SK-N-SH treated with all-trans-retinoic acid at 6 μM for 48 hours (cell line): ENCODE measurements around the gene CHST8.

Experiments used
- ATAC-seq: fragments of 200-7000 bp; cut with Tn5 transposase; 3 replicates; pipeline ENCODE4 v1.9.1; 2020; ENCODE audit warnings: mild to moderate bottlenecking, moderate library complexity
- ARNTL ChIP-seq: fragments of 450-650 bp; formaldehyde crosslinking; IDR thresholded peaks from 2 replicates; pipeline ENCODE4 v1.5.0; 2020; ENCODE audit warnings: low read depth, mild to moderate bottlenecking, moderate library complexity, borderline replicate concordance
- BACH2 ChIP-seq: fragments of 250-450 bp; sonication (Bioruptor Pico); IDR thresholded peaks from 2 replicates; pipeline ENCODE4 v1.9.0; 2021; ENCODE audit warnings: mild to moderate bottlenecking, borderline replicate concordance
- CSDC2 ChIP-seq: fragments of 250-450 bp; sonication (Bioruptor Pico); IDR thresholded peaks from 2 replicates; pipeline ENCODE4 v1.5.0; 2020; ENCODE audit warnings: mild to moderate bottlenecking, moderate library complexity
- GLIS3 ChIP-seq: fragments of 250-450 bp; sonication (Bioruptor Pico); IDR thresholded peaks from 2 replicates; pipeline ENCODE4 v1.5.0; 2020; ENCODE audit warnings: mild to moderate bottlenecking, moderate library complexity
- ISL1 ChIP-seq: fragments of 250-450 bp; sonication (Bioruptor Pico); IDR thresholded peaks from 2 replicates; pipeline ENCODE4 v2.1.2; 2022; ENCODE audit warnings: mild to moderate bottlenecking, moderate library complexity
- OSR1 ChIP-seq: fragments of 250-450 bp; sonication (Bioruptor Pico); IDR thresholded peaks from 2 replicates; pipeline ENCODE4 v1.8.0; 2022; ENCODE audit warnings: moderate library complexity, mild to moderate bottlenecking, inconsistent platforms
- RARB ChIP-seq: fragments of 250-450 bp; sonication (Bioruptor Pico); IDR thresholded peaks from 2 replicates; pipeline ENCODE4 v1.8.0; 2021; ENCODE audit warnings: mild to moderate bottlenecking, moderate library complexity
- SNAI2 ChIP-seq: fragments of 250-450 bp; sonication (Bioruptor Pico); IDR thresholded peaks from 2 replicates; pipeline ENCODE4 v1.5.0; 2020; ENCODE audit warnings: mild to moderate bottlenecking, moderate library complexity
- TCF4 ChIP-seq: fragments of 250-450 bp; sonication (Bioruptor Pico); IDR thresholded peaks from 2 replicates; pipeline ENCODE4 v1.8.0; 2021; ENCODE audit warnings: mild to moderate bottlenecking, moderate library complexity, borderline replicate concordance
- ZFP3 ChIP-seq: fragments of 250-450 bp; sonication (Bioruptor Pico); IDR thresholded peaks from 2 replicates; pipeline ENCODE4 v1.5.0; 2020; ENCODE audit warnings: mild to moderate bottlenecking, moderate library complexity
- ZFP30 ChIP-seq: fragments of 450-650 bp; formaldehyde crosslinking; IDR thresholded peaks from 2 replicates; pipeline ENCODE4 v1.5.0; 2022; ENCODE audit warnings: mild to moderate bottlenecking, moderate library complexity
- ZNF565 ChIP-seq: fragments of 450-650 bp; formaldehyde crosslinking; conservative IDR thresholded peaks from 2 replicates; pipeline ENCODE4 v1.5.0; 2020; ENCODE audit warnings: low read depth, mild to moderate bottlenecking, moderate library complexity
- ZNF70 ChIP-seq: fragments of 450-650 bp; formaldehyde crosslinking; IDR thresholded peaks from 2 replicates; pipeline ENCODE4 v1.5.0; 2020; ENCODE audit warnings: mild to moderate bottlenecking, moderate library complexity
- ZNF8 ChIP-seq: fragments of 450-650 bp; formaldehyde crosslinking; IDR thresholded peaks from 2 replicates; pipeline ENCODE4 v1.5.0; 2020; ENCODE audit warnings: mild to moderate bottlenecking, moderate library complexity
- TF ChIP-seq, protein P1 (sequence below): fragments of 250-450 bp; sonication (Bioruptor Pico); IDR thresholded peaks from 2 replicates; pipeline ENCODE4 v1.5.1; 2021; ENCODE audit warnings: mild to moderate bottlenecking, moderate library complexity
- TF ChIP-seq, protein P2 (sequence below): fragments of 250-450 bp; sonication (Bioruptor Pico); IDR thresholded peaks from 2 replicates; pipeline ENCODE4 v1.5.0; 2020; ENCODE audit warnings: mild to moderate bottlenecking, moderate library complexity
- TF ChIP-seq, protein P3 (sequence below): fragments of 250-450 bp; sonication (Bioruptor Pico); IDR thresholded peaks from 2 replicates; pipeline ENCODE4 v1.5.1; 2020; ENCODE audit warnings: low read depth, mild to moderate bottlenecking, moderate library complexity
- TF ChIP-seq, protein P4 (sequence below): fragments of 250-450 bp; sonication (Bioruptor Pico); IDR thresholded peaks from 2 replicates; pipeline ENCODE4 v1.8.0; 2021; ENCODE audit warnings: low read depth, mild to moderate bottlenecking, moderate library complexity, borderline replicate concordance

CHST8 gene

DNA sequence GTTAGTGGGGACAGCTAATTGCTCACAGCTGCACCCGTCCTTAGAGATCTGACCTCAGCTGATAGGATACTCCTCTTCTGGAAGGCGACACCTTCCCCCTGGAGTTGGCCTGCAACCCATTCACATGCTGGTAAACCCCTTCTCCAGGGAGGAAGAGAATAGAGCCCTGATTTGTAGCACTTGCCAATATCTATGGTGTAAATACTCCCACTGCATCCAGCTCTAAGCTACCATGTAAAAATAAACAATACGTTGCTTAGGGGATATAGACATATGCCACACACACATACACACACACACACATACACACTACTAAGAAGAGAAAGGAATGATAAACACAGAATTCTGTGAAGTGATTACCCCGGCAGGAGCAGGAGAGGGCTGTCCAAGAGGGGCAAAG, 125.5 kb downstream of the CHST8 start:
- no peak for ATAC-seq

DNA sequence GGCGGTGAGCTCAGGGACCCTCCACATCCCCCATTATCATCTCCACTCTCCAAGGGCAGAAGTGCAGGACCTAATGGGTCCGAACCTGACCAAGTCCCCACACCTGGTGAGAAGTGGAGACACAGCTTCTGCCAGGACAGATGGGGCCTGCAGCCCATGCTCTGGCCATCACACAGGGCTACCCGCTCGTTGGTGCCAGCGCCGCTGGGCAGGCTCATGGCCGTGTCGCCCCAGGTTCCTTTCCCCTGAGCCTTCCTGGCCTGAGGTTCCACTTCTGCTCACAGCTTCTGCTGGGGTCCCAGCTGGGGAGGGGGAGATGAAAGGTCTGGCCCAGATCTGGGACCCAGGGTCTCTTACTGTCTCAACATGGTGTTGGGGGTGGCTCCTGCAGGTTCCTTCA, 126.5 kb downstream of the CHST8 start:
- ATAC-seq: no peak
- TF ChIP-seq ISL1 (CRISPR knock-in tag) (no peak), BACH2 (CRISPR knock-in tag) (no peak), RARB (CRISPR knock-in tag) (no peak), GLIS3 (CRISPR knock-in tag) (no peak)
- TF ChIP-seq, protein P1, sequence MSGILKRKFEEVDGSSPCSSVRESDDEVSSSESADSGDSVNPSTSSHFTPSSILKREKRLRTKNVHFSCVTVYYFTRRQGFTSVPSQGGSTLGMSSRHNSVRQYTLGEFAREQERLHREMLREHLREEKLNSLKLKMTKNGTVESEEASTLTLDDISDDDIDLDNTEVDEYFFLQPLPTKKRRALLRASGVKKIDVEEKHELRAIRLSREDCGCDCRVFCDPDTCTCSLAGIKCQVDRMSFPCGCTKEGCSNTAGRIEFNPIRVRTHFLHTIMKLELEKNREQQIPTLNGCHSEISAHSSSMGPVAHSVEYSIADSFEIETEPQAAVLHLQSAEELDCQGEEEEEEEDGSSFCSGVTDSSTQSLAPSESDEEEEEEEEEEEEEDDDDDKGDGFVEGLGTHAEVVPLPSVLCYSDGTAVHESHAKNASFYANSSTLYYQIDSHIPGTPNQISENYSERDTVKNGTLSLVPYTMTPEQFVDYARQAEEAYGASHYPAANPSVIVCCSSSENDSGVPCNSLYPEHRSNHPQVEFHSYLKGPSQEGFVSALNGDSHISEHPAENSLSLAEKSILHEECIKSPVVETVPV (CRISPR knock-in tag): no peak

More for the DNA sequence above, 125.5 kb downstream of the CHST8 start:
- no peak for TF ChIP-seq CSDC2 (CRISPR knock-in tag)
- TF ChIP-seq, protein P2, sequence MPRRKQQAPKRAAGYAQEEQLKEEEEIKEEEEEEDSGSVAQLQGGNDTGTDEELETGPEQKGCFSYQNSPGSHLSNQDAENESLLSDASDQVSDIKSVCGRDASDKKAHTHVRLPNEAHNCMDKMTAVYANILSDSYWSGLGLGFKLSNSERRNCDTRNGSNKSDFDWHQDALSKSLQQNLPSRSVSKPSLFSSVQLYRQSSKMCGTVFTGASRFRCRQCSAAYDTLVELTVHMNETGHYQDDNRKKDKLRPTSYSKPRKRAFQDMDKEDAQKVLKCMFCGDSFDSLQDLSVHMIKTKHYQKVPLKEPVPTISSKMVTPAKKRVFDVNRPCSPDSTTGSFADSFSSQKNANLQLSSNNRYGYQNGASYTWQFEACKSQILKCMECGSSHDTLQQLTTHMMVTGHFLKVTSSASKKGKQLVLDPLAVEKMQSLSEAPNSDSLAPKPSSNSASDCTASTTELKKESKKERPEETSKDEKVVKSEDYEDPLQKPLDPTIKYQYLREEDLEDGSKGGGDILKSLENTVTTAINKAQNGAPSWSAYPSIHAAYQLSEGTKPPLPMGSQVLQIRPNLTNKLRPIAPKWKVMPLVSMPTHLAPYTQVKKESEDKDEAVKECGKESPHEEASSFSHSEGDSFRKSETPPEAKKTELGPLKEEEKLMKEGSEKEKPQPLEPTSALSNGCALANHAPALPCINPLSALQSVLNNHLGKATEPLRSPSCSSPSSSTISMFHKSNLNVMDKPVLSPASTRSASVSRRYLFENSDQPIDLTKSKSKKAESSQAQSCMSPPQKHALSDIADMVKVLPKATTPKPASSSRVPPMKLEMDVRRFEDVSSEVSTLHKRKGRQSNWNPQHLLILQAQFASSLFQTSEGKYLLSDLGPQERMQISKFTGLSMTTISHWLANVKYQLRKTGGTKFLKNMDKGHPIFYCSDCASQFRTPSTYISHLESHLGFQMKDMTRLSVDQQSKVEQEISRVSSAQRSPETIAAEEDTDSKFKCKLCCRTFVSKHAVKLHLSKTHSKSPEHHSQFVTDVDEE (CRISPR knock-in tag): no peak
- TF ChIP-seq ZNF8 (CRISPR knock-in tag): no peak
- TF ChIP-seq SNAI2 (CRISPR knock-in tag): no peak
- no peak for TF ChIP-seq OSR1 (CRISPR knock-in tag)
- TF ChIP-seq ISL1 (CRISPR knock-in tag): no peak

DNA sequence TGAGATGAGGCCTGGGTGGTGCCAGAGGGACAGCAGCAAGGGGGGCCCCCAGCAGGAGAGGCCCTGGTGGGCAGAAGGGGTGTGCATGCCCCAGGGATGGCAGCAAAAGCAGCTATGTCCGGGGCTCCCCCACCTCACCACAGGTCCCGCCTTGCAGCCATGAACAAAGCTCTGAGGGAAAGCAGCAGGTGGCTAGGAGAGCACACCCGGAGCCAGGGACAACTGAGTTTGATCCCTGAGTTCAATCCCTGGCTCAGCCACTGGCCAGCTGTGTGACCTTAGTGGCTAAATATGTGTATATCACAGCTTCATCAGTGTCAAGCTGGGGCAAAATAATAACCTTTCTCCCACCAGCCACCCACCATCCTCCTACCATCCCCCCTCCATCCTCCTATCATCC, 127.3 kb downstream of the CHST8 start:
- no peak for ATAC-seq
- TF ChIP-seq ZNF70 (no peak), BACH2 (CRISPR knock-in tag) (no peak), ZFP3 (CRISPR knock-in tag) (no peak), SNAI2 (CRISPR knock-in tag) (no peak), ARNTL (CRISPR knock-in tag) (no peak), CSDC2 (CRISPR knock-in tag) (no peak), RARB (CRISPR knock-in tag) (no peak), TCF4 (CRISPR knock-in tag) (no peak), ZFP30 (no peak), ZNF565 (no peak)
- TF ChIP-seq, protein P3, sequence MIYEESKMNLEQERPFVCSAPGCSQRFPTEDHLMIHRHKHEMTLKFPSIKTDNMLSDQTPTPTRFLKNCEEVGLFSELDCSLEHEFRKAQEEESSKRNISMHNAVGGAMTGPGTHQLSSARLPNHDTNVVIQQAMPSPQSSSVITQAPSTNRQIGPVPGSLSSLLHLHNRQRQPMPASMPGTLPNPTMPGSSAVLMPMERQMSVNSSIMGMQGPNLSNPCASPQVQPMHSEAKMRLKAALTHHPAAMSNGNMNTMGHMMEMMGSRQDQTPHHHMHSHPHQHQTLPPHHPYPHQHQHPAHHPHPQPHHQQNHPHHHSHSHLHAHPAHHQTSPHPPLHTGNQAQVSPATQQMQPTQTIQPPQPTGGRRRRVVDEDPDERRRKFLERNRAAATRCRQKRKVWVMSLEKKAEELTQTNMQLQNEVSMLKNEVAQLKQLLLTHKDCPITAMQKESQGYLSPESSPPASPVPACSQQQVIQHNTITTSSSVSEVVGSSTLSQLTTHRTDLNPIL (CRISPR knock-in tag): no peak
- TF ChIP-seq, protein P4, sequence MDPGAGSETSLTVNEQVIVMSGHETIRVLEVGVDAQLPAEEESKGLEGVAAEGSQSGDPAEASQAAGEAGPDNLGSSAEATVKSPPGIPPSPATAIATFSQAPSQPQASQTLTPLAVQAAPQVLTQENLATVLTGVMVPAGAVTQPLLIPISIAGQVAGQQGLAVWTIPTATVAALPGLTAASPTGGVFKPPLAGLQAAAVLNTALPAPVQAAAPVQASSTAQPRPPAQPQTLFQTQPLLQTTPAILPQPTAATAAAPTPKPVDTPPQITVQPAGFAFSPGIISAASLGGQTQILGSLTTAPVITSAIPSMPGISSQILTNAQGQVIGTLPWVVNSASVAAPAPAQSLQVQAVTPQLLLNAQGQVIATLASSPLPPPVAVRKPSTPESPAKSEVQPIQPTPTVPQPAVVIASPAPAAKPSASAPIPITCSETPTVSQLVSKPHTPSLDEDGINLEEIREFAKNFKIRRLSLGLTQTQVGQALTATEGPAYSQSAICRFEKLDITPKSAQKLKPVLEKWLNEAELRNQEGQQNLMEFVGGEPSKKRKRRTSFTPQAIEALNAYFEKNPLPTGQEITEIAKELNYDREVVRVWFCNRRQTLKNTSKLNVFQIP (CRISPR knock-in tag): no peak

DNA sequence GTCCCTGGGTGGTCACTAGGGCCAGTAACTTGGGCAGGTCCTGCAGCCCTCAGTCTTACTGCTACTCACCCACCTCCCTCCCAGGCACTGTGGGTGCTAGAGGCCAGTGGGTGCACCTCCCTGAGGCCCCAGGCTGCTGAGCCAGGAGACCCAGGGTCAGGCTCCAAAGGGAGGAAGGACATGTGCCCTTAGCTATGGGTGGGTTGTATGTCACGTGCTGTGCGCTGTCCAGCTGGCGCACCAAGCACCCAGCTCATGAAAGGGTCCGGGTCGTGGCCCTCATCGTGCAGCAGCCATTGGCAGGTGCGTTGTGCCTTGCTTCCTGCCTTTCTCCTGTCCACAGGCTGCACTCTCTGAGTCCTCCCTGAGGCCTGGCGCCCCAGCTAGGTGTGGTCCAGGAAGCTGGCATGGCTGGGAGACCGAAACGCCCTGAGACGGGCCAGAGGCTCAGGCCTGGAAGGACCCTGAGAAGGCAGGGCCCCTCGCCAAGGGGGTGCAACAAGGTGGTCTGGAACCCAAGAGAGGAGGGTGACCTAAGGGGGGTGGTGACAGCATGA, 127.9 kb downstream of the CHST8 start:
- TF ChIP-seq, protein P3 (CRISPR knock-in tag): no peak
- no peak for TF ChIP-seq TCF4 (CRISPR knock-in tag)
- no peak for ATAC-seq
